GM19025 (cell line): ENCODE data around the gene CENPN.
A peak's percentile ranks its signal among the peaks of the same experiment; 100 is the strongest.

Experiments used
- ATAC-seq: cut with Tn5 transposase; IDR thresholded peaks from one replicate; pipeline ENCODE4 v1.9.1; 2021; ENCODE audit warnings: mild to moderate bottlenecking, low read depth, moderate library complexity; ENCODE audit not compliant: unreplicated experiment

The CENPN gene

GRCh38 chr16:80990978-80991377 is 16.0 kb upstream of the CENPN start:
- ATAC-seq: no peak

GRCh38 chr16:80991792-80992430 is 15.1 kb upstream of the CENPN start:
- ATAC-seq: no peak

GRCh38 chr16:80992676-80993293 is 14.2 kb upstream of the CENPN start:
- ATAC-seq: no peak

GRCh38 chr16:80993307-80993706 is 13.7 kb upstream of the CENPN start:
- ATAC-seq: no peak

- no peak for ATAC-seq
These were observed 13.2 kb upstream of the CENPN start for GRCh38 chr16:80993834-80994233.

GRCh38 chr16:80994451-80994850 is 12.6 kb upstream of the CENPN start:
- no peak for ATAC-seq

GRCh38 chr16:80996688-80997138 is 10.3 kb upstream of the CENPN start:
- peak; percentile 11 for ATAC-seq

GRCh38 chr16:80997139-80997798 is 9.7 kb upstream of the CENPN start:
- ATAC-seq: peak; percentile 65

GRCh38 chr16:80997964-80998620 is 8.9 kb upstream of the CENPN start:
- ATAC-seq: no peak

GRCh38 chr16:81000873-81001272 is 6.1 kb upstream of the CENPN start:
- ATAC-seq: no peak

GRCh38 chr16:81001330-81001729 is 5.7 kb upstream of the CENPN start:
- ATAC-seq: no peak

GRCh38 chr16:81003064-81003463 is 4.0 kb upstream of the CENPN start:
- no peak for ATAC-seq

GRCh38 chr16:81003610-81004460 is 3.2 kb upstream of the CENPN start:
- no peak for ATAC-seq

- no peak for ATAC-seq
These were observed 2.2 kb upstream of the CENPN start for GRCh38 chr16:81004646-81005353.

GRCh38 chr16:81005610-81006161 is 1.3 kb upstream of the CENPN start:
- no peak for ATAC-seq

GRCh38 chr16:81006211-81006812 is 702 bp upstream of the CENPN start:
- ATAC-seq: peak; percentile 25

- ATAC-seq: no peak
These were observed 1.4 kb downstream of the CENPN start for GRCh38 chr16:81008505-81008789.

- ATAC-seq: no peak
These were observed 6.0 kb downstream of the CENPN start for GRCh38 chr16:81012974-81013373.

GRCh38 chr16:81014672-81015071 is 7.7 kb downstream of the CENPN start:
- ATAC-seq: no peak
